Esophagus muscularis mucosa (tissue), 4 donors: ENCODE results near the gene MIGA2.

Source experiments
- EP300 ChIP-seq: sonication (generic); formaldehyde crosslinking; IDR thresholded peaks from one replicate; pipeline ENCODE4 v1.6.1; 2017; ENCODE audit warnings: antibody characterized with exemption
- POLR2AphosphoS5 ChIP-seq, 2 donors: sonication (generic); formaldehyde crosslinking; IDR thresholded peaks; one replicate each; pipeline ENCODE4 v1.6.1; 2017; ENCODE audit warnings: antibody characterized with exemption in 2 of 2
- TF ChIP-seq, protein P1 (sequence below), 3 experiments: fragments of 200-600 bp in 2 of 3; fragments of 450-650 bp in 1 of 3; sonication (generic) in 2 of 3; IDR thresholded peaks; one replicate each; pipeline ENCODE4 v1.5.1; 2017 to 2019; ENCODE audit warnings: antibody characterized with exemption in 3 of 3, mild to moderate bottlenecking in 2 of 3, moderate library complexity in 1 of 3

DNA sequence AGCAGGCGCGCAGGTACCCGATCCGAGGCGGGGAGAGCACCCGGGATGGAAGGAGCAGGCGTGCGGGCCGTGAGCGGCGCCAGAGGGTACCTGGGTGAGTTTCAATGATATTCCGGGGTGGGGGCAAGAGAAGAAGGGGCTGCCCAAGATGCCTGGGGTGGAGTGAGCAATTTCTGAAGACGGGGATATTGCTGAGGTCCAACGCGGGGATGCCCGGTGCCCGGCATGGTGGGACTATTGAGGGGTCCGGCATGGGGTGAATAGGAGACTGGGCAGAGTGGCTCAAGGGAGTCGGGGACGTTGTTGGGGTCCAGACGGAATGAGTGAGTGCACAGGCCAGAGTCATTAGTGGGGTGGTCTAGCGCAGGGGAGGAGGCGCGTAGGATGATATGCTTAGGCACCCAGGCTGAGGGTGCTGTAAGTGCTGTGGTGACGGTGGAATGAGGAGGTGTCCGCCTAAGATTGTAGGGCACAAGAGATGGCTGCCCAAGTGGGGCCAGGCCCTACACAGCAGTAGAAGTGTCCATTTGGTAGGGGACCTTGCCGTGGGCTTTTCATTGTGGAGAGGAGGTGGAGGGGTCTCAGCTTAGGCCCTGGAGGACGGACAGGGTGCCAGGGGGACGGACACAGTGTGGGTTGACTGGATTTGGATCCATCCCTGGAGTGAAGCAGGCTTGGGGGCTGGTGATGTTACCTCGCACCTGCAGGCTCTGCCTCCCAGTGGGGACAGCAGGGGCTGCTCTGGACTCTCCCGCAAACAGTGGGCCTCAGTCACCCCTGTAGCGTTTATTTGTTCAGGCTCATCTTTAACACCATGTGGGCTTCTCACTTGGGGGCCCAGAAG, 719 bp downstream of the MIGA2 start:
- no peak for TF ChIP-seq POLR2AphosphoS5 (IDR thresholded peaks at IDR 0.05)
- no peak for TF ChIP-seq EP300
- TF ChIP-seq, protein P1, sequence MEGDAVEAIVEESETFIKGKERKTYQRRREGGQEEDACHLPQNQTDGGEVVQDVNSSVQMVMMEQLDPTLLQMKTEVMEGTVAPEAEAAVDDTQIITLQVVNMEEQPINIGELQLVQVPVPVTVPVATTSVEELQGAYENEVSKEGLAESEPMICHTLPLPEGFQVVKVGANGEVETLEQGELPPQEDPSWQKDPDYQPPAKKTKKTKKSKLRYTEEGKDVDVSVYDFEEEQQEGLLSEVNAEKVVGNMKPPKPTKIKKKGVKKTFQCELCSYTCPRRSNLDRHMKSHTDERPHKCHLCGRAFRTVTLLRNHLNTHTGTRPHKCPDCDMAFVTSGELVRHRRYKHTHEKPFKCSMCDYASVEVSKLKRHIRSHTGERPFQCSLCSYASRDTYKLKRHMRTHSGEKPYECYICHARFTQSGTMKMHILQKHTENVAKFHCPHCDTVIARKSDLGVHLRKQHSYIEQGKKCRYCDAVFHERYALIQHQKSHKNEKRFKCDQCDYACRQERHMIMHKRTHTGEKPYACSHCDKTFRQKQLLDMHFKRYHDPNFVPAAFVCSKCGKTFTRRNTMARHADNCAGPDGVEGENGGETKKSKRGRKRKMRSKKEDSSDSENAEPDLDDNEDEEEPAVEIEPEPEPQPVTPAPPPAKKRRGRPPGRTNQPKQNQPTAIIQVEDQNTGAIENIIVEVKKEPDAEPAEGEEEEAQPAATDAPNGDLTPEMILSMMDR (IDR thresholded peaks at IDR 0.05): no peak
